GM21423 (cell line): ENCODE data around the gene CPEB4.
A peak's percentile ranks its signal among the peaks of the same experiment; 100 is the strongest.

Source experiments
- ATAC-seq: cut with Tn5 transposase; IDR thresholded peaks from one replicate; pipeline ENCODE4 v1.9.1; 2021; ENCODE audit warnings: mild to moderate bottlenecking, moderate library complexity; ENCODE audit not compliant: unreplicated experiment

Gene CPEB4

DNA sequence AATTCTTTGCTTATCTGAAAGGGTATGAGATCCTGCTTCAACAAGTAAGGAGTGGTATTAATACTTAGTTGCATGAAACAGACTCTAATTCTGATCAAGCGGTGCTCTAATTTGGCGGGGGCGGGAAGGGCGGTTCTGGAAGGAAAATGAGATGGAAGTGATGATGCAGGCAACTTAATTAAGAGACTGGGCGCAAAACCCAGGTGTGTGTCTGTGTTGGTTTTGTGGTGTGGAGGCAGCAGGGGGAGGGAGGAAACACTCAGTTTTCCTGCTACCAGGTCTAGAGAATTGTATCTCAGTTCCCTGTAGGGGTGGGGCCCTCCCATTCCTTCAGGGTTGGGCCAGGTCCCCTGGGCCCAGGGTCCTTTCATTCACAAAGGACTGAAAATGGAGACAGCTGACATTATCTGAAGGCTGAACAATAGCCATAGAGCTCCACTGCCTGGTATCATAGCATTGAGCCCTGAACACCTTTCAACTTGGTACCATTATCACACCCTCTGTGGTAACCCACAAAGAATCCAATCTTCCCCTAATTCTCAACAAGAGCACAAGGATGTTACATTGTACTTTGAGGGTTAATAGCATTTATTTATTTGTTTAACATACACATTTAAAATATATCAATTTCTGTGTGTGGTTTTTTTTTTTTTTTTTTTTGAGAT is 83.7 kb downstream of the CPEB4 start:
- ATAC-seq: no peak

DNA sequence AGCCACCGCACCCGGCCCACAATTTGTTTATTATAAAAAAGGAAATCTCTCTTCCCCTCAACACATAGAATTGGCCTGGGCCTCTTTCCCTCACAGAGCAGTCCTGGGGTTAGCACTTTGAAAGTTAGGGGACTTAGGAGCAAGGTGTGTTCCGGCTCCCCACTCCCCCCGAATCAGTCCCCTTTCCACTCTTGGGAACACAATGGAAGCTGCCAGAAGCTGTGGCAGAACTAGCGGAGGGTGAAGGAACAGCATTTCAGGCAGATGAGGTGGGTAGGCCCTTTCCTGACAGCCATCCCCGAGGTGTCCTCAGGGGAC is 84.4 kb downstream of the CPEB4 start:
- no peak for ATAC-seq

GRCh38 chr5:173972925-173973615 is 84.9 kb downstream of the CPEB4 start:
- peak; percentile 69 for ATAC-seq

- ATAC-seq: peak; percentile 32
Measured at GRCh38 chr5:173973616-173973969, 85.4 kb downstream of the CPEB4 start.

- no peak for ATAC-seq
Measured at GRCh38 chr5:173974688-173975239, 86.6 kb downstream of the CPEB4 start.

DNA sequence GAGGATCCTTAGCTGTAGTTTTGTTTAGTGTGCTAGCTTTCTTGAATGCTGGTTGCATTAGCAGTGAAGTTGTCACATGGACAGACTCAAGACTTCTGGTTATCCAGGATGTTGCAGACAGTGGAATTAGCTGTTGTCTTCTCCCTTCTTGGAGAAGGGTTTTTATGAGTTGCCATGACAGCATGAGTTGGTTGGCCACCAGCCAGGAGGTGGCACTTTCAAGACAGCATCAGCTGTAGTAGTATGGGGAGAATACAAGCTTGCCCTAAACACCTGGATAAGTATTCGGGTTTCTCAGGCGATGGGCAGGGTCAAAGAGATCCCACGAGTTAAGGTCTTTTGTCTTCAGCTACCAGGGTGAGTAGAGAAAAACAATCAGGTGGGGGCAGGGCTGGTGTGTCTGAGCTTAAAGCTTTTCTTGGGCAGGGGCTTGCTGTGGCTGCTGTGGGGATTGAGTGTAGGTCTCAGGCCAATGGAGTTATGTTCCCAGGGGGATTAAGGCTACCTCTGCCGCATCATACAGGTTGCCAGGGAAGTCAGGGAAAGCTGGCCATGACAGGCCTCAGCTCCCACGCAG is 93.1 kb downstream of the CPEB4 start:
- no peak for ATAC-seq

GRCh38 chr5:173984218-173984617 is 96.1 kb downstream of the CPEB4 start:
- ATAC-seq: no peak

DNA sequence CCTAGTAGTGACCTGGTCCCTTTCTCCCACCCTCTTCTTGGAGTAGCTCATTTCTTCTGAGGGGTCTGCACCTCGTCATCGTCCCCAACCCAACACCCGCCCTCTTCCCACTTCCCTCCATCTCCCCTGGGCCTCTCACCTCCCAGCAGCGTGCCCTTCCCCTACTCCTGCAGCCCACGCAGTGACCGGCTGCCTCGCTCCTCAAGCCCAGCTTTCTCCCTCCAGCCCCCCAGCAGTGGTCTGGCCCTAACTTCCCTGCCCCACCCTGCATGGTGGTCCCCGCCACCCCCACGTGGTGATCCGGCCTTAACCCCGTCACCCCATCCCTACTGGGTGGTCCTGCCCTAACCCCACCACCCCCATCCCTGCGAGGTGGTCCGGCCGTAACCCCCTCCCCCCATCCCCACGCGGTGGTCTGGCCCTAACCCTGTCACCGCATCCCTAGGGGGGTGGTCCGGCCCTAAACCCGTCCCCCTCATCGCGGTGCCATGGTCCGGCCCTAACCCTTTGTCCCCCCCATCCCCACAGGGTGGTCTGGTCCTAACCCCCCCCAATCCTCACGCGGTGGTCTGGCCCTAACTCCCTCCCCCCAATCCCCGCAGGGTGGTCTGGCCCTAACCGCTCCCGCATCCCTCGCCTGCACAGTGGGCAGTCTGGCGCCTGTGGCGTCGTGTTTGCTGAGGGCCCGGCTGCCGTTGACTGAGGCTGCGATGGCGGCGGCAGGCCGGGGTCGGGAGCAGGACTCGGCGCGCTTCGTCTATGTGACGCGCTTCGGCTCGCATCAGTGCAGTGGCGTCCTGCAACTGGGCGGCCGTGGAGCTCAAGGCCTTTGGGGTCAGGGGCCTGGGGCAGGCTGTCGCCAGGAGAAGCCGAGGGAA is 100.6 kb downstream of the CPEB4 start, which contains the start of gene C5orf47:
C5orf47 (plus strand) TSS at position 617 of the 878 bp plus-strand sequence; CDS start at position 711, 94 bp downstream.
- no peak for ATAC-seq

DNA sequence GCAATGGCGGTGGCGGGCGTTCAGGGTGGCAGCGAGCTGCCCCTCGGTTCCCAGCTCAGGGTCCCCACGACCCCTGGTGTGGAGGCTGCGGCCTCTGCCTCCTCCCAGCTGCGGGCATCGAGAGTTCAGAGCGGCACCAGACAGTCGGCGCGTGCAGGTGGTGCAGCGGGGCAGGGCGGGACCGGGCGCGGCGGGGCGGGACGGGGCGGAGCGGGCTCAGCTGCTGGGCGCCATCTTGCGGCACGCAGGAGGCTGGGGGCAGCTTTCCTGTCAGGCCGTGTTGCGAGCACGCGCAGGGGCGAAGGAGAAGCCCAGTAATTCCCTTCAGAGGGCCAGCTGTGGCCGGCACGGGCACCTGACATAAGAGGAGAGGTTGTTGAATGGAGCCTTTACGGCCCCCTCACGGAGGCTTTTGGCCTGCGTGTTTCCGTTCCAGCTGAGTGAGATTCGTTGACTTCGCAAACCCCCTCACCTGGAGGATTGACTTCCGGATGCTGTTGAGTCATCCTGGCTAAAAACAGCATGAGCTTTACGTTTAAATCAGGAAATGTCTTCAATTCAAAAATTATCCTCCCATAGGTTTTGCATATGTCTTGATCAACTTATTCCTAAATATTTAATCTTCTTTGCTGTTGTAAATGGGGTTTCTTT is 101.4 kb downstream of the CPEB4 start:
- no peak for ATAC-seq

DNA sequence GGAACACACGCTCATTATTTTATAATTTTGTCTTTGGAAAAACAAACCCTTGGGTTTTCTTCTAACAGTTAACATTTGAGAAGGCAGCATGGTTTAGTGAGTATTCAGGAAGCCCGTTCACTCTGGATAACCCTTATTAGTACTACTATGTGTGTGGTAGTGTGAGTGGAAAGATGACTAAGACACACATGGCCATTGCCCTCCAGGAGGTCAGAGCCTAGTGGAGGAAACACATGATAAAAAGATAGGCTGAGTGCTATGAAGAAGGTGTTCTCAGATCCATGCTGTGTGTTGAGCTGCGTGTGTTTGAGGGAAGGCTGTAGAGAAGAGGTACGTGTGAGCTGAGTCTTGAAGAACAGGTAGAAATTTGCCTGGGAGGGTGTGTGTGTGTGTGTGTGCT is 109.2 kb downstream of the CPEB4 start:
- no peak for ATAC-seq

DNA sequence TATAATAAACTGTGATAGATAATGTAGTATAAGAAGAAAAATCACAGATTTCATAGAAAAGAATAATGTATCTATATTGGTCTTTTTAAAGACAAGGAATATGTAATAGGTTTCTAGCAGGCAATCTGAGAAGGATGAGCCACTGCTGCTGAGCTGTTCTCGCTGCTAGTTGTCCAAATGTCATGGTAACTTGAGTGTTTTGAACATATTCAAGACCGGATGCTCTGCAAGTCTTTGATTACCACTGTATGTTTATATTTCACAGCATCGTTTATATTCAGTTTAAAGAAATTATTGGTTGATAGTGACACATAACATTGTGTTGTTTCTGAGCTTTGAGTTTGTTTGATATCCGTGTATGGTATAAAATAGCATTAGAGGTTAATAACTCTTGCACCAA is 110.4 kb downstream of the CPEB4 start:
- ATAC-seq: no peak

DNA sequence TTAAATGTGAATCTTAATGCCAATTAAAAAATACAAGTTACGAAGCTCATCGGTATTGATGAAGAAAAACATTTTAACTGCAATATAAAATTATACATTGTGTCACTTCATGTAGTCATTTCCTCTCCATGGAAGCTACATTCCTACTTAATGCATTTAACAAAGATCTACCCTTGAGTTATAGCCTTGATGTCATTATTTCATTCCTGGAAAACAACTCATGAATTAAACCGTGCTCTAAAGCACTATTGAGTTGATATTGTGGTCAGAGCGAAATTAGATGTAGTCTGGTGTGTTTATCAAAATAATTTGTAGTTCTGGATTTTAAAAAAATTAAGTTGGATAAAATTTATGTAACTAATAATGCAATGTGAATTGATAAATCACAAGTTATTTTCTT is 111.9 kb downstream of the CPEB4 start:
- ATAC-seq: no peak

- ATAC-seq: no peak
Measured at GRCh38 chr5:174003795-174004194, 115.6 kb downstream of the CPEB4 start.

DNA sequence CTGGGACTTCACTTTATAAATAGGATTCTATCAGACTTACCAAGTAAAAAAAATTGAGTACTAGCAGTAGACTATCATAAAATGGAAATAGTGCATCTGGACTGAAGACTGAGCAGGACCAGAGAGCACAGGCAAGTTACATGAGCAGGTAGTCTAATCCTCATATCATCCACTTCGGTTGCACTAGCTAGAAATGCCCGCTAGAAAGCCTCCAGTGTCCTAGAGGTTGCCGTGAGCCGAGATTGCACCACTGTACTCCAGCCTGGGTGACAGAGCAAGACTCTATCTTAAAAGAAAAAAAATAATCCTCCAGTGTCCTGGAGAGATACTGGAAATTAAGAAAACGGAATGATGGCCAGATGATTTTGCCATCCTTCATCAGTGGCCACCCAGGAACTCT is 120.8 kb downstream of the CPEB4 start:
- ATAC-seq: no peak

DNA sequence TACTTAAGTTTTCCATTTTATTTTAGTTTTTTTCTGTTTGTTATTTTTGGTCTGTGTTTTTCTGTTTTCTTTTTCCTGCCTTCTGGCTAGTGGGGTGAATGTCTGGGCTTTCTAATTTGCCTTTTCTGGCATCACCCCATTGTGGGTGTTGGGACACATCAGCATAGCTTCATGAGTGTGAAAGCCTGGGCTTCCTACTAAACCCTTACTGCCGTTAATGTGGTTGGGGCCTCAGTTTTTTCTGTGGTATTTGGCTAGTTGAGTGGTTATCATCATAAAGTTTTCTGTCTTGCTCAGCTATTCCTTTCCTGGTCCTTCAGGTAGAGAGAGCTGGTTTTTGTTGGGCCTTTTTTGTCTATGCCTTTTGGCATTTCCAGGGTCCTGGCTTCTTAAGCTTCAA is 122.2 kb downstream of the CPEB4 start:
- ATAC-seq: no peak

DNA sequence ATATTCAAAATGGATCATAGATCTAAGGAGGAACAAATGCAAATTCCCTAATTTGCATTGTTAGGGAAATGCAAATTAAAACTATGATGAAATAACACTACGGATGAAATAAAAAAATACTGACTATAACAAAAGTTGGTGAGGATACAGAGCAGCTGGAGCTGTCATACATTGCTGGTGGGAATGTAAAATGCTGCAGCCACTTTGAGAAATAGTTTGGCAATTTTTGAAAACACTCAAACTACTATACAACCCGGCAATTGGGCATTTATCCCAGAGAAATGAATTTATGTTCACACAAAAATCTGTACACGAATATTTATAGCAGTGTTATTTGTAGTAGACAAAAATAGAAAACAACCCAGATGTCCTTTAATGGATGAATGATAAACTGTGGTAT is 123.3 kb downstream of the CPEB4 start:
- no peak for ATAC-seq
